ENCODE measurements around the gene LRTM2.

The LRTM2 gene

GRCh38 chr12:1829306-1829900 is 9.0 kb downstream of the LRTM2 start:
- no peak for DNase-seq (ENCODE audit: low read depth)

- DNase-seq (ENCODE audit: low read depth): no peak
Observed at GRCh38 chr12:1830401-1830845, 10.1 kb downstream of the LRTM2 start.

GRCh38 chr12:1830981-1831963 is 10.9 kb downstream of the LRTM2 start:
- DNase-seq (ENCODE audit: low read depth): peak; percentile 56

GRCh38 chr12:1832801-1833595 is 12.6 kb downstream of the LRTM2 start:
- no peak for DNase-seq (ENCODE audit: low read depth)

GRCh38 chr12:1833596-1834028 is 13.2 kb downstream of the LRTM2 start:
- DNase-seq (ENCODE audit: low read depth): no peak

GRCh38 chr12:1834186-1834925 is 14.0 kb downstream of the LRTM2 start:
- no peak for DNase-seq (ENCODE audit: low read depth)

GRCh38 chr12:1835211-1836131 is 15.1 kb downstream of the LRTM2 start:
- DNase-seq (ENCODE audit: low read depth): no peak

GRCh38 chr12:1836241-1836803 is 16.0 kb downstream of the LRTM2 start:
- no peak for DNase-seq (ENCODE audit: low read depth)

- no peak for DNase-seq (ENCODE audit: low read depth)
Observed at GRCh38 chr12:1836854-1837421, 16.6 kb downstream of the LRTM2 start.

GRCh38 chr12:1837541-1838204 is 17.3 kb downstream of the LRTM2 start:
- DNase-seq (ENCODE audit: low read depth): peak; percentile 65

- no peak for DNase-seq (ENCODE audit: low read depth)
Observed at GRCh38 chr12:1838205-1838993, 18.0 kb downstream of the LRTM2 start.

- no peak for DNase-seq (ENCODE audit: low read depth)
Observed at GRCh38 chr12:1838994-1839365, 18.6 kb downstream of the LRTM2 start.

- no peak for DNase-seq (ENCODE audit: low read depth)
Observed at GRCh38 chr12:1839464-1839863, 19.1 kb downstream of the LRTM2 start.

GRCh38 chr12:1839956-1840951 is 19.9 kb downstream of the LRTM2 start:
- DNase-seq (ENCODE audit: low read depth): no peak

GRCh38 chr12:1840981-1841425 is 20.6 kb downstream of the LRTM2 start:
- no peak for DNase-seq (ENCODE audit: low read depth)

GRCh38 chr12:1841586-1842182 is 21.3 kb downstream of the LRTM2 start:
- no peak for DNase-seq (ENCODE audit: low read depth)

All from iris pigment epithelial cell (primary cell).